NCI-H2029 (cell line): ENCODE data around the gene OR3A3.

Source experiments
- DNase-seq: peaks from one replicate; lab custom pipeline; 2025; lab: John Stamatoyannopoulos, UW

The OR3A3 gene

GRCh38 chr17:3472137-3472536, 61.0 kb downstream of the OR3A3 start:
- DNase-seq = no peak
